WTC11 (cell line): ENCODE data around the gene CMTM6. TPM values are rescaled to one million over a fixed set of nuclear protein-coding genes. Genes with fewer than 3 reads are reported as not detected.
"Not testable (repeated sequence)": the region's sequence is repeated elsewhere in the genome, so short reads cannot be mapped to it uniquely, and the experiment has no call there.

Source experiments
- ATAC-seq: fragments of 200-7000 bp; cut with Tn5 transposase; 2 replicates; pipeline ENCODE4 v1.10.0; 2021; ENCODE audit warnings: mild to moderate bottlenecking, moderate library complexity
- CTCF ChIA-PET: fragments of 300-600 bp; sonication (Branson Sonifier 250); formaldehyde crosslinking; loops from one replicate; lab custom pipeline; 2021; ENCODE audit warnings: antibody characterized with exemption; lab: Charles Lee
- POLR2A ChIA-PET: fragments of 350-600 bp; sonication (Branson Sonifier 250); formaldehyde crosslinking; loops from one replicate; lab custom pipeline; 2021; ENCODE audit warnings: antibody characterized with exemption; lab: Charles Lee
- DNase-seq: peaks from one replicate; pipeline ENCODE4 v3.0.0; 2021; ENCODE audit warnings: low spot score
- H3K27ac Mint-ChIP-seq: 2 replicates; pipeline ENCODE4 v1.8.0; 2021; ENCODE audit warnings: mixed read lengths
- H3K27me3 Mint-ChIP-seq: 2 replicates; pipeline ENCODE4 v1.8.0; 2021; ENCODE audit warnings: low read depth, mild to moderate bottlenecking, moderate library complexity, mixed read lengths
- H3K36me3 Mint-ChIP-seq: 2 replicates; pipeline ENCODE4 v1.8.0; 2021; ENCODE audit warnings: mixed read lengths
- H3K4me1 Mint-ChIP-seq: 2 replicates; pipeline ENCODE4 v1.8.0; 2022; ENCODE audit warnings: mixed read lengths
- H3K4me3 Mint-ChIP-seq: 2 replicates; pipeline ENCODE4 v1.8.0; 2021; ENCODE audit warnings: mild to moderate bottlenecking, moderate library complexity, mixed read lengths
- H3K9me3 Mint-ChIP-seq: 2 replicates; pipeline ENCODE4 v1.8.0; 2021; ENCODE audit warnings: mixed read lengths
- CTCF ChIP-seq: fragments of 200-600 bp; IDR thresholded peaks from 2 replicates; pipeline ENCODE4 v1.8.0; 2022; ENCODE audit warnings: antibody characterized with exemption
- E2F1 ChIP-seq: sonication (generic); formaldehyde crosslinking; IDR thresholded peaks from 2 replicates; pipeline ENCODE4 v1.8.0; 2022; ENCODE audit warnings: mild to moderate bottlenecking, missing genetic modification reagents
- E2F4 ChIP-seq: sonication (generic); formaldehyde crosslinking; IDR thresholded peaks from 2 replicates; pipeline ENCODE4 v1.8.1; 2022; ENCODE audit warnings: low read depth, mild to moderate bottlenecking, moderate library complexity, missing genetic modification reagents, borderline replicate concordance
- ERG ChIP-seq: fragments of 250-450 bp; sonication (Bioruptor Pico); IDR thresholded peaks from 2 replicates; pipeline ENCODE4 v1.8.0; 2021; ENCODE audit warnings: mild to moderate bottlenecking
- FOXJ3 ChIP-seq: sonication (generic); formaldehyde crosslinking; IDR thresholded peaks from 2 replicates; pipeline ENCODE4 v1.9.0; 2021; ENCODE audit warnings: missing genetic modification reagents, mild to moderate bottlenecking, borderline replicate concordance
- FOXK1 ChIP-seq: sonication (generic); formaldehyde crosslinking; IDR thresholded peaks from 2 replicates; pipeline ENCODE4 v1.8.0; 2022; ENCODE audit warnings: mild to moderate bottlenecking, moderate library complexity, missing genetic modification reagents
- HMGA2 ChIP-seq: fragments of 250-450 bp; sonication (Bioruptor Pico); IDR thresholded peaks from 2 replicates; pipeline ENCODE4 v1.4.0; 2021; ENCODE audit warnings: mild to moderate bottlenecking, moderate library complexity
- JAZF1 ChIP-seq: fragments of 250-450 bp; sonication (Bioruptor Pico); IDR thresholded peaks from 2 replicates; pipeline ENCODE4 v1.9.0; 2021; ENCODE audit warnings: moderate library complexity, mild to moderate bottlenecking, inconsistent platforms
- NFATC4 ChIP-seq: fragments of 250-450 bp; sonication (Bioruptor Pico); IDR thresholded peaks from 2 replicates; pipeline ENCODE4 v1.9.0; 2021; ENCODE audit warnings: mild to moderate bottlenecking
- NR1H2 ChIP-seq: sonication (generic); formaldehyde crosslinking; IDR thresholded peaks from 2 replicates; pipeline ENCODE4 v1.9.0; 2021; ENCODE audit warnings: mild to moderate bottlenecking, moderate library complexity, missing genetic modification reagents
- OVOL2 ChIP-seq: fragments of 250-450 bp; sonication (Bioruptor Pico); IDR thresholded peaks from 2 replicates; pipeline ENCODE4 v1.9.0; 2021; ENCODE audit warnings: mild to moderate bottlenecking, borderline replicate concordance
- PRRX2 ChIP-seq: fragments of 250-450 bp; sonication (Bioruptor Pico); IDR thresholded peaks from 2 replicates; pipeline ENCODE4 v1.8.0; 2021; ENCODE audit warnings: mild to moderate bottlenecking
- SMAD4 ChIP-seq: sonication (generic); formaldehyde crosslinking; IDR thresholded peaks from 2 replicates; pipeline ENCODE4 v1.8.0; 2022; ENCODE audit warnings: mild to moderate bottlenecking, missing genetic modification reagents
- TCF7 ChIP-seq: sonication (generic); formaldehyde crosslinking; IDR thresholded peaks from 2 replicates; pipeline ENCODE4 v1.8.0; 2022; ENCODE audit warnings: mild to moderate bottlenecking, low read depth, missing genetic modification reagents, moderate library complexity
- TEAD1 ChIP-seq: sonication (generic); formaldehyde crosslinking; IDR thresholded peaks from 2 replicates; pipeline ENCODE4 v1.8.0; 2022; ENCODE audit warnings: mild to moderate bottlenecking, missing genetic modification reagents
- ZNF138 ChIP-seq: sonication (generic); formaldehyde crosslinking; conservative IDR thresholded peaks from 2 replicates; pipeline ENCODE4 v1.8.1; 2022; ENCODE audit warnings: mild to moderate bottlenecking, moderate library complexity, missing genetic modification reagents
- ZNF317 ChIP-seq: sonication (generic); formaldehyde crosslinking; IDR thresholded peaks from 2 replicates; pipeline ENCODE4 v1.8.1; 2023; ENCODE audit warnings: low read depth, mild to moderate bottlenecking, moderate library complexity, missing genetic modification reagents, borderline replicate concordance
- ZNF396 ChIP-seq: fragments of 250-450 bp; sonication (Bioruptor Pico); IDR thresholded peaks from 2 replicates; pipeline ENCODE4 v1.8.0; 2021; ENCODE audit warnings: mild to moderate bottlenecking, moderate library complexity, borderline replicate concordance
- total RNA-seq: library from RNA; stranded (reverse); gene quantifications from 3 replicates; pipeline ENCODE4 v1.2.3, GENCODE V29; 2021
- TF ChIP-seq, protein P1 (sequence below): sonication (generic); formaldehyde crosslinking; IDR thresholded peaks from 2 replicates; pipeline ENCODE4 v1.8.0; 2022; ENCODE audit warnings: mild to moderate bottlenecking, missing genetic modification reagents
- TF ChIP-seq, protein P2 (sequence below): fragments of 250-450 bp; sonication (Bioruptor Pico); IDR thresholded peaks from 2 replicates; pipeline ENCODE4 v2.1.2; 2022; ENCODE audit warnings: mild to moderate bottlenecking, moderate library complexity
- TF ChIP-seq, protein P3 (sequence below): sonication (generic); formaldehyde crosslinking; IDR thresholded peaks from 2 replicates; pipeline ENCODE4 v1.8.1; 2022; ENCODE audit warnings: mild to moderate bottlenecking, missing genetic modification reagents, moderate library complexity, borderline replicate concordance

The CMTM6 gene
- total RNA-seq, 1 experiment from 2014 or later, result 42.3 TPM

GRCh38 chr3:32474201-32474600 is 28.5 kb downstream of the CMTM6 start:
- TF ChIP-seq TEAD1, result no peak
- TF ChIP-seq SMAD4 (CRISPR knock-in tag), result no peak
- no peak for TF ChIP-seq PRRX2 (CRISPR knock-in tag)
- no peak for TF ChIP-seq ZNF396 (CRISPR knock-in tag)
- TF ChIP-seq ZNF317 (CRISPR knock-in tag), result no peak
- TF ChIP-seq CTCF, result no peak
- TF ChIP-seq, protein P1, sequence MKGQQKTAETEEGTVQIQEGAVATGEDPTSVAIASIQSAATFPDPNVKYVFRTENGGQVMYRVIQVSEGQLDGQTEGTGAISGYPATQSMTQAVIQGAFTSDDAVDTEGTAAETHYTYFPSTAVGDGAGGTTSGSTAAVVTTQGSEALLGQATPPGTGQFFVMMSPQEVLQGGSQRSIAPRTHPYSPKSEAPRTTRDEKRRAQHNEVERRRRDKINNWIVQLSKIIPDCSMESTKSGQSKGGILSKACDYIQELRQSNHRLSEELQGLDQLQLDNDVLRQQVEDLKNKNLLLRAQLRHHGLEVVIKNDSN (CRISPR knock-in tag), result no peak
- no peak for TF ChIP-seq FOXK1 (CRISPR knock-in tag)
- ATAC-seq, result no peak
- no peak overlapping the region for H3K27ac Mint-ChIP-seq
- no peak for DNase-seq
- no peaks in the 10 kb centered on the region; the same call in 1 of the 2 replicates for H3K9me3 Mint-ChIP-seq
- no peaks in the 10 kb centered on the region for H3K27me3 Mint-ChIP-seq
- H3K4me3 Mint-ChIP-seq, result no peak overlapping the region
- CTCF ChIA-PET, result interaction anchor here (0.9 kb wide), 1 partner anchor 99 kb away, joined by 3 read pairs; no protein-coding TSS in a partner anchor
- H3K4me1 Mint-ChIP-seq, result no peaks in the 10 kb centered on the region
- POLR2A ChIA-PET, result no interaction called here
- peaks cover 11% of the 10 kb centered on the region; the same call in 1 of the 2 replicates for H3K36me3 Mint-ChIP-seq

DNA sequence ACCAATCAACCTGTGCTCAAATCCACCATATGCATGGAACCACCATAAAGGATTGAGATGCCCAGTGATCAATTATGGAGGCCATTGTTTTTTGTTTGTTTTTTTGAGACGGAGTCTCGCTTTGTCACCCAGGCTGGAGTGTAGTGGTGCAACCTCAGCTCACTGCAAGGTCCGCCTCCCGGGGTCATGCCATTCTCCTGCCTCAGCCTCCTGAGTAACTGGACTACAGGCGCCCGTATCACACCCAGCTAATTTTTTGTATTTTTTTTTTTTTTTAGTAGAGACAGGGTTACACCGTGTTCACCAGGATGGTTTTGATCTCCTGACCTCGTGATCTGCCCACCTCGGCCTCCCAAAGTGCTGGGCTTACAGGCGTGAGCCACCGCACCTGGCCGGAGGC is 30.5 kb downstream of the CMTM6 start:
- H3K4me1 Mint-ChIP-seq, H3K4me3 Mint-ChIP-seq, DNase-seq, H3K9me3 Mint-ChIP-seq, CTCF ChIA-PET, ATAC-seq, POLR2A ChIA-PET, H3K27me3 Mint-ChIP-seq, H3K27ac Mint-ChIP-seq: not testable (repeated sequence)
- H3K36me3 Mint-ChIP-seq, result peaks cover 11% of the 10 kb centered on the region; the same call in 1 of the 2 replicates

GRCh38 chr3:32471246-32471645 is 31.4 kb downstream of the CMTM6 start:
- Mint-ChIP-seq H3K4me1 (peaks cover 5% of the 10 kb centered on the region), H3K9me3 (no peaks in the 10 kb centered on the region; the same call in 1 of the 2 replicates), H3K27ac (no peak overlapping the region), H3K4me3 (no peak overlapping the region), H3K36me3 (peaks cover 11% of the 10 kb centered on the region; the same call in 1 of the 2 replicates), H3K27me3 (no peaks in the 10 kb centered on the region)
- DNase-seq (no peak), ATAC-seq (no peak)
- ChIA-PET POLR2A (interaction anchor here (0.6 kb wide), 1 partner anchor 356 kb away, joined by 9 read pairs; no protein-coding TSS in a partner anchor), CTCF (no interaction called here)
- TF ChIP-seq NFATC4 (CRISPR knock-in tag), result no peak
- TF ChIP-seq CTCF, result no peak
- TF ChIP-seq HMGA2 (CRISPR knock-in tag), result no peak
- no peak for TF ChIP-seq JAZF1 (CRISPR knock-in tag)
- TF ChIP-seq FOXJ3 (CRISPR knock-in tag), result no peak
- TF ChIP-seq TCF7, result no peak
- TF ChIP-seq OVOL2 (CRISPR knock-in tag), result no peak
- no peak for TF ChIP-seq ZNF138 (CRISPR knock-in tag)
- TF ChIP-seq, protein P2, sequence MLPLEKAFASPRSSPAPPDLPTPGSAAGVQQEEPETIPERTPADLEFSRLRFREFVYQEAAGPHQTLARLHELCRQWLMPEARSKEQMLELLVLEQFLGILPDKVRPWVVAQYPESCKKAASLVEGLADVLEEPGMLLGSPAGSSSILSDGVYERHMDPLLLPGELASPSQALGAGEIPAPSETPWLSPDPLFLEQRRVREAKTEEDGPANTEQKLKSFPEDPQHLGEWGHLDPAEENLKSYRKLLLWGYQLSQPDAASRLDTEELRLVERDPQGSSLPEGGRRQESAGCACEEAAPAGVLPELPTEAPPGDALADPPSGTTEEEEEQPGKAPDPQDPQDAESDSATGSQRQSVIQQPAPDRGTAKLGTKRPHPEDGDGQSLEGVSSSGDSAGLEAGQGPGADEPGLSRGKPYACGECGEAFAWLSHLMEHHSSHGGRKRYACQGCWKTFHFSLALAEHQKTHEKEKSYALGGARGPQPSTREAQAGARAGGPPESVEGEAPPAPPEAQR (CRISPR knock-in tag), result no peak
- no peak for TF ChIP-seq FOXK1 (CRISPR knock-in tag)
- no peak for TF ChIP-seq NR1H2 (CRISPR knock-in tag)
- TF ChIP-seq, protein P3, sequence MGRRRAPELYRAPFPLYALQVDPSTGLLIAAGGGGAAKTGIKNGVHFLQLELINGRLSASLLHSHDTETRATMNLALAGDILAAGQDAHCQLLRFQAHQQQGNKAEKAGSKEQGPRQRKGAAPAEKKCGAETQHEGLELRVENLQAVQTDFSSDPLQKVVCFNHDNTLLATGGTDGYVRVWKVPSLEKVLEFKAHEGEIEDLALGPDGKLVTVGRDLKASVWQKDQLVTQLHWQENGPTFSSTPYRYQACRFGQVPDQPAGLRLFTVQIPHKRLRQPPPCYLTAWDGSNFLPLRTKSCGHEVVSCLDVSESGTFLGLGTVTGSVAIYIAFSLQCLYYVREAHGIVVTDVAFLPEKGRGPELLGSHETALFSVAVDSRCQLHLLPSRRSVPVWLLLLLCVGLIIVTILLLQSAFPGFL (CRISPR knock-in tag), result no peak
- TF ChIP-seq E2F1 (CRISPR knock-in tag), result no peak
- no peak for TF ChIP-seq ERG (CRISPR knock-in tag)
- no peak for TF ChIP-seq E2F4 (CRISPR knock-in tag)
